ENCODE measurements around the gene CLIC4.
"Not testable (repeated sequence)": the region's sequence is repeated elsewhere in the genome, so short reads cannot be mapped to it uniquely, and the experiment has no call there.

Gene CLIC4

GRCh38 chr1:24875991-24876506 lies 130.8 kb downstream of the CLIC4 start:
- DNase-seq (ENCODE audit: low read depth in 2 of 2), result no peak

GRCh38 chr1:24878045-24878444 lies 132.8 kb downstream of the CLIC4 start:
- no peak for DNase-seq (ENCODE audit: low read depth in 2 of 2)

- no peak for DNase-seq (ENCODE audit: low read depth in 2 of 2)
These were observed 133.8 kb downstream of the CLIC4 start for GRCh38 chr1:24878775-24879742.

GRCh38 chr1:24881034-24881433 lies 135.8 kb downstream of the CLIC4 start:
- no peak for DNase-seq (ENCODE audit: low read depth in 2 of 2)

GRCh38 chr1:24884751-24885150 lies 139.5 kb downstream of the CLIC4 start:
- DNase-seq (ENCODE audit: low read depth in 2 of 2), result no peak

- DNase-seq (ENCODE audit: low read depth in 2 of 2), result no peak
These were observed 141.0 kb downstream of the CLIC4 start for GRCh38 chr1:24886241-24886640.

- DNase-seq (ENCODE audit: low read depth in 2 of 2), result no peak
These were observed 143.1 kb downstream of the CLIC4 start for GRCh38 chr1:24888061-24888970.

GRCh38 chr1:24888971-24889676 lies 143.9 kb downstream of the CLIC4 start:
- DNase-seq (ENCODE audit: low read depth in 2 of 2), result no peak

- DNase-seq (ENCODE audit: low read depth in 2 of 2), result no peak
These were observed 145.6 kb downstream of the CLIC4 start for GRCh38 chr1:24890887-24891286.

GRCh38 chr1:24891367-24891766 lies 146.1 kb downstream of the CLIC4 start:
- DNase-seq (ENCODE audit: low read depth in 2 of 2), result not testable (repeated sequence)

GRCh38 chr1:24892188-24893153 lies 147.2 kb downstream of the CLIC4 start:
- no peak for DNase-seq (ENCODE audit: low read depth in 2 of 2)

- no peak for DNase-seq (ENCODE audit: low read depth in 2 of 2)
These were observed 148.2 kb downstream of the CLIC4 start for GRCh38 chr1:24893431-24893830.
